Femur (tissue), 1 donor: ENCODE results near the gene TMEM117.

Experiments
- DNase-seq: peaks from one replicate; pipeline ENCODE4 v3.0.0-alpha.2; 2017

The TMEM117 gene

GRCh38 chr12:43835656-43836474 is at the start of gene TMEM117:
TSS of gene TMEM117 (plus strand) at chr12:43836081.
- DNase-seq, result peak; percentile 88

- no peak for DNase-seq
These were observed 48.8 kb upstream of the TMEM117 start for GRCh38 chr12:43786899-43787693.

- DNase-seq, result peak; percentile 40
These were observed 45.9 kb upstream of the TMEM117 start for GRCh38 chr12:43789941-43790340.

DNA sequence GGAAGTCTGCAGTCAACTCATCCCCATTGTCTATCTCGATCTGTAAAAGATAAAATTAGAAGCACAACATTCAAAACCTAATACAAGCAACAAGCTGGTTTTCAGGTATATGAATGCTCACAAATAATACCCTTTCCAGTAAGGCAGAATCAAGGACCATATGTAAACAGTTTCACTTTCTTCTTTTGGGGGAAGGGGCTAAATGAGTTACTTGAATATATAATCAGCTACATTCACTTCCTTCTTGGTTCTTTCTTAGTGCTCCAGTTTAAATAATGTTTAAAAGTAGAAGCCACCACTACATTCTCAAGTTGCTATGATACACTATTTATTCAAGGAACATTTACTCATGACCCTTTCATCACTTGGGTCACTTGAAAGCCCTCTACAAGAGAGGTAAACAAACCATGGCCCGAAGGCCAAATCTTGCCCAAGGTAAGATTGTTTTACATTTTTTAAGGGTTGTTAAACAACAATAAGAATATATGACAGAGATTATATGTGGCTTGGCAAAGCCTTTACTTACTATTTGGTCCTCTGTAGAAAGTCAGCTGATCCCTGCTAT is 40.1 kb upstream of the TMEM117 start:
- DNase-seq, result no peak

DNA sequence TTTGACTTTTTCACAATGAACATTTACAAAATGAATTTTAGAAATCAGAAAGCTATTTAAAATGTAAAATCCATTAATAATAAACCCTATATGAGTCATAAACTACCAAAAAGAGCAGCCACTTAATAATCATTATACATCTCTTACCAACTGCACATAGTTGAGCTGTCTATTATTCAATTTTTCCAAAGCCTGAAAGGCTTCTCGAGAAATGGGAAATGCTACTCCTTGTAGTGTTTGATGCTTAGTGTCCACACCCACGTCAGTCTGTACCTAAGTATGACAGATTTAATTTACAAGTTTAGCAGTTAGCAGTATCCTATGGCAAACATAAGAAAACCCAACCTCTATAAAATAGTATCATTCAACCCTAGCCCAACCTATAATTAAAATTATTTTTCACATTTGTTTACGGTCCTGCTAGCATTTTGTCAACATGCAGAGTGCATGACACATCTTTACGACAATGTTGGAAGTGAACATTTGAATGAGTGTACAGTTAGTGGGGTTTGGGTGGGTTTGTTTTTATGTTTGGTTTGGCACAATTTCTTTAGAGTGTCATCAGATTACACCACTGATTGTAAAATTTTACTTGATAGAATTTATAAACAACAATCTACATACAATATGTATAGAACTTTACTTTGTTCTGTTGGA is 38.2 kb upstream of the TMEM117 start:
- DNase-seq, result no peak

GRCh38 chr12:43805149-43805859 is 30.6 kb upstream of the TMEM117 start:
- no peak for DNase-seq

DNA sequence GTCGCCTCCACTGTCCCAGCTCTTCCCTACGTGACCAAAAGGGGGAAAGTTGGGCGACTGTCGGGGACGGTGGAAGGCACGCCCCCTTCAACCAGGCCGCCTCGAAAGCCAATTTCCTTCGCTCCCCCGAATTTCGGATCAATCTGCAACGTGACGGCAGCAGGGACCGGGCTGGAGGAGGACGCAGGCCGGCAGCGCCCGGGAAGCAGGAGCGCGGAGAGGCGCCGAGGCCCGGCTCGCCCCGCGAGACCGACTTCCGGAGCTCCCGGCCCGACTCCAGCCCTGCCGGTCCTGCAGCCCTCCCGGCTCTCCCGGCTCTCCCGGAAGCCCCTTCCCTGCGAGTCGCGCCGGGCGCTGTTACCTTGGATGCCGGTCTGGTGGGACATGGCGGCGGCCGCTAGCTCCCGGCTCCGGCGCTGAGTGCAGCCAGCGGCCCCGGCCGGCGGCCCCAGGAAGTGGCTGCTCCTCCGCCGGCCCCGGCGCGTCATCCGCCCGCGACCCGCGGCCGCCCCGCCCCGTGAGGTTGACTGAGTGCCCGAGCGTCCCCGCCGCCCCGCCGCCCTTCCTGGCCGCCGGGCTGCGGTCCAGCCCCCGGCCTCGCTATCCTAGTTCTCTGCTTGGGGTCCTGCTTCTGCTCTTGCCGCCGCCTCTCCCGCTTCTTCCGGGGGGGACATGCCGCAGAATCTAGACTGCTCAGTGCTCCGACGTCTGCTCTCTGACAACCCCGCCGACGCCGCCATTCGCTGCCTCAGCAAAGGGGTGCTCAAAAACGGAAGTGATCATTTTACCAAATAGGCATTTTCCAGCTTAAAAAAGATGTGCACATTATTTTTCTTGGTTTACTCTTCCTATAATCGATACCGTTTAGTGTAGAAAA is 29.8 kb upstream of the TMEM117 start, which contains the start of gene TWF1:
Gene TWF1 (minus strand): TSS at position 458 of the 877 bp plus-strand sequence. CDS start 72 bp downstream, at position 386.
- peak; percentile 94 for DNase-seq

- no peak for DNase-seq
These were observed 29.2 kb upstream of the TMEM117 start for GRCh38 chr12:43806737-43807072.

DNA sequence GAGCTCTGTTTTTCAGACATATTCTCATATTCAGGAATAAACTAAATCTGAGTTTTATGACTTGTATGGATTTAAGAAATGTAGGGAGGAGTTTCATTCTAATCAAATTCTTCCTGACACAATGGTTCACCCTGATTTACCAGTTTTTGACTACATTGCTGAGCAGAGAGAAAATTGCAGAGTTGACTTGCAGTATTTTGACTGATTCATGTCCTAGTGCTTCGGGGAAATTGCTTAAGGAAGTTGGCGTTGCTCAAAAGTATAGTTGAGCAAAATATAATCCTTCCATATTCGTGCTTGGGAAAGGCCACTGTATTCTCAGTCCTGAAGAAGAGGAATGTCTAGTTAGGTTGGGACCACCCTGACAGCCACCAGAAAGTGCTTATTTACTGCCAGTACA is 28.5 kb upstream of the TMEM117 start:
- no peak for DNase-seq

- DNase-seq, result no peak
These were observed 23.8 kb upstream of the TMEM117 start for GRCh38 chr12:43812057-43812456.

DNA sequence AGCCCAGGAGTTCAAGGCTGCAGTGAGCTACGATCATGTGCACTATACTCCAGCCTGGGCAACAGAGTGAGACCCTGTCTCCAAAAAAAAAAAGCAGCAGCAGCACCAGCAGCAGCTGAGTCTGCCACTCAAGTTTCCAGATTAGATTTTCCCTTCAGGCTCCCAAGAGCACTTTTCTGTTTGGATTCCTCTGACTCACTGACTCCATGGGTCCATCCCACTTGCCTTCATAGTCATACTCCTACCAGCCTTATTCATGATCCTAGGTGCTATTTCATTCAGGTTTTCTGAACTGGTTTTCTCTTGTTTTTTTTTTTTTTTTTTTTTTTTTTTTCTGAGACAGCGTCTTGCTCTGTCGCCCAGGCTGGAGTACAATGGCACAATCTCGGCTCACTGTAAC is 23.0 kb upstream of the TMEM117 start:
- DNase-seq, result no peak

DNA sequence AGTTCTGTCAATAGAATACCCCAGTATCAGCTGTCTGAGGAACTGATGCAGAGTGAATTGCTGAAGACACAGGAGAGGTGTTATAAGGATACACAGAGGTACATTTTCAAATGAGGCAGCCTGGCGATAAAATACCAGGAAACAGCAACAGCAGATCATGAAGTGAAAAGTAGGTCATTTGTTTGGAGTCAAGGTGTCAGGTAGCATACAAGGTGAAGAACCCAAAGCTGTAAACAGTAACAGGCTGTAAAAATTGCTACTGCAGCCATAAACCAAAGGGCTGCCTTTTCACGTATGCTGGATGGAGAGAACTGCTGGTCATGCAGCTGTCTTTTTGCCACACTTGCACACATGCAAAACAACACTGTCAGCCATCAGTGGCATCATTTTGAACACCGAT is 20.5 kb upstream of the TMEM117 start:
- DNase-seq, result no peak

GRCh38 chr12:43816168-43816567 is 19.7 kb upstream of the TMEM117 start:
- no peak for DNase-seq

DNA sequence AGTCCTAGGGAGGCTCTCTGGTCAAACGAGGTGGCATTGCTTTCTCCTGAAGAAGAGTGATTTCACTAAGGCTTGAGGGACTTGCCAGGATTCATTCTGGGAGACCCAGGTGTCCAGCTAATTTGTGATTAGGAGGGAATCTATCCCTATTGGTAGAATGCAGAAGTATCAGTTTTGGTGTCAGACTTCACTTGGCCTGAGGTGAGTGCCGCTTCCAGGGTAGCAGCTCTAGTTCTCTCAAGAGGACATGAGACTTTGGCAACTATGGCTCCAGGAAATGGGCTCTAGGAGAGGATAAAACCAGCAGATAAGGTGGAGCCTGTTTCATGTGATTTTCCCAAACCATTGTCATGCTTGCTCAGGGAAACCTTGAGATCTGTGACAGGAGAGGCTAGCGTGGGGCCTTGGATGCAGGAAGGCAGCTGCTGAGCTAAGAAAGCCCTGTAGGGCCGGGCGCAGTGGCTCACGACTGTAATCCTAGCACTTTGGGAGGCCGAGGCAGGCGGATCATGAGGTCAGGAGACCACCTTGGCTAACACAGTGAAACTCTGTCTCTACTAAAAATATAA is 11.6 kb upstream of the TMEM117 start:
- no peak for DNase-seq

DNA sequence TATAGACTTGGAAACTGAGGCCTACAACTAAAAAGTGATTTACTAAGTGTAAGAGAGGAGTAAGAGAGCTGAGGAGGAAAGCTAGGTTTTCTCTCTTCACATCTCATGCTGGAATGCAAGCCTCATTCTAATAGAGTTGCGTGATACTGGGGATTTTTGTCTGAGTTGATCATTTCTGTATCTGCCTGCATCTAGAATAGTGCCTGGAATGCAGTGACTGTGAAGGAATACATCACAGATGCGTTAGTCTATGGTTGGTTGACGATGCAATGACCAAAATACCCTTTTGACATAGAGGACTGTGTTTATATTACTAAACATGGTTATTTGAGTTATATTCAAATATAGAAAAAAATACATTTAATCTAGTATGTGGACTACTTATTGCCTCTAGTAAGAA is 9.2 kb upstream of the TMEM117 start:
- no peak for DNase-seq

GRCh38 chr12:43827093-43827492 is 8.8 kb upstream of the TMEM117 start:
- no peak for DNase-seq

- no peak for DNase-seq
These were observed 3.3 kb upstream of the TMEM117 start for GRCh38 chr12:43832463-43833168.

DNA sequence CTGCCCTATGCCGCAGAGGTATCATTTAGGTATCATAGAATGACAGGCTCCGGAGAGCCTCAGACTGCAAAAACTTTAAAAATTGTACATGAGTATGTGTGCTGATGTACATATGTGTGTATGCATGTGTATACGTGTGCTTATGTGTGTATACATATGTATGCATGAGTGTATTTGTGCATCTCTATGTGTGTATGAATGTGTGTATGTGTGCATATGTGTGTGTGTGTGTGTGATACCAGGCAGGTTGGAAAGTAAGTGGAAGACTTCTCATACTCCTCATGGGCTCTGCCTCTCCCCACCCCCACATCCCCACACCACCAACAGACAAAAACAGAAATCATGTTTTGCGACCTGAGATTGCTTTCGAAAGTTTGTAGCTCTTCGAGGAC is 621 bp upstream of the TMEM117 start:
- no peak for DNase-seq

- peak; percentile 34 for DNase-seq
These were observed 651 bp downstream of the TMEM117 start for GRCh38 chr12:43836475-43836989.

- DNase-seq, result no peak
These were observed 4.5 kb downstream of the TMEM117 start for GRCh38 chr12:43840338-43840737.
